ENCODE results near the gene RHBDF1. TPM values are rescaled to one million over a fixed set of nuclear protein-coding genes. Genes with fewer than 3 reads are reported as not detected.

Gene RHBDF1, protein sequence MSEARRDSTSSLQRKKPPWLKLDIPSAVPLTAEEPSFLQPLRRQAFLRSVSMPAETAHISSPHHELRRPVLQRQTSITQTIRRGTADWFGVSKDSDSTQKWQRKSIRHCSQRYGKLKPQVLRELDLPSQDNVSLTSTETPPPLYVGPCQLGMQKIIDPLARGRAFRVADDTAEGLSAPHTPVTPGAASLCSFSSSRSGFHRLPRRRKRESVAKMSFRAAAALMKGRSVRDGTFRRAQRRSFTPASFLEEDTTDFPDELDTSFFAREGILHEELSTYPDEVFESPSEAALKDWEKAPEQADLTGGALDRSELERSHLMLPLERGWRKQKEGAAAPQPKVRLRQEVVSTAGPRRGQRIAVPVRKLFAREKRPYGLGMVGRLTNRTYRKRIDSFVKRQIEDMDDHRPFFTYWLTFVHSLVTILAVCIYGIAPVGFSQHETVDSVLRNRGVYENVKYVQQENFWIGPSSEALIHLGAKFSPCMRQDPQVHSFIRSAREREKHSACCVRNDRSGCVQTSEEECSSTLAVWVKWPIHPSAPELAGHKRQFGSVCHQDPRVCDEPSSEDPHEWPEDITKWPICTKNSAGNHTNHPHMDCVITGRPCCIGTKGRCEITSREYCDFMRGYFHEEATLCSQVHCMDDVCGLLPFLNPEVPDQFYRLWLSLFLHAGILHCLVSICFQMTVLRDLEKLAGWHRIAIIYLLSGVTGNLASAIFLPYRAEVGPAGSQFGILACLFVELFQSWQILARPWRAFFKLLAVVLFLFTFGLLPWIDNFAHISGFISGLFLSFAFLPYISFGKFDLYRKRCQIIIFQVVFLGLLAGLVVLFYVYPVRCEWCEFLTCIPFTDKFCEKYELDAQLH
- 19.8 to 32.1 TPM (median 28.4 TPM) in 5 replicates for total RNA-seq (2022; extraction: Qiagen RNA extraction; ENCODE audit: low read depth)

DNA sequence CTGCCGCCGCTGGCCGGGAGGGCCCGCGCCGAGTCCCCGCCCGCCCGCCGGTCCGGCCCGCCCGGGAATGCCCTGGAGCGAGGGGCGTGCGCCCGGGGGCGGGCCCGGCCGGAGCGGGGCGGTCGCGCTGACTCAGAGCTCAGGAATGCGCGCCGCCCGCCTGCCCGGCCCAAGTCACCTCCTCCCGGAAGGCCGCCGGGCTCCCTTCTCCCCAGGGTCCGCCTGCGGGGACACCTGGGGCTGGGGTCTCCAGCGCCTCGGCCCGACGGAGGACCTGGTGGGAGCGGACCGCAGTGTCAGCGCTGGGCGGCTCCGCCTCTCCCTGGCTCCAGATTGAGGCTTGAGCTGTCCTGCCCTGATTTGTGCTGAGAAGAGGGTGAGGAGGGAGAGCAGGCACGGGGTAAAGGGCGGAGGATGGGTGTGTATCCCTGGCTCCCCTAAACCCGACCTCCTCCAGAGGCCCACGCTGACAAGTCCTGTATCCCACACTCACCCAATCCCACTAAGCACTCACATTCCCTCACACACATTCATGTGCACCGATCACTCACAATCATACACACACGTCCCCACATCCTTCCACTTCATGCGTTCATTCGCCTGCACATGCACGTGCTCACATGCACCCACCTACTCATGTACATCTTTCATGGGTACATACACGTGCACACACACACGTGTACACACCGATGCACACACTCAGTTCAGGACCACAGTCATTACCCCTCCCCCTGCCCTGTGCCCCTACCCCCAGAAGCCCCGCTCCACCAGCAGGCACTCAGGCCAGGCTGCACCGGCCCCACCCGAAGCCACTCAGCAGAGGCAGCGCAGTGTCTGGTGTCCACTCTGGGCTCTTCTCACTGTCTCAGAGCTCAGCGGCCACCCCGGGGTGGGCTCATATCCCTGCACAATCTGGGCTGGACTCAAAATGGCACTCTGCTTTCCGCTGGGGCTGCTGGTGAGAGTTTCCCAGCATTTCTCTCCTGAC is at the start of gene RHBDF1:
Gene RHBDF1, minus strand, starts transcription at position 71 of the 988 bp plus-strand sequence. CDS start 7,616 bp downstream, outside the sequence.

DNA sequence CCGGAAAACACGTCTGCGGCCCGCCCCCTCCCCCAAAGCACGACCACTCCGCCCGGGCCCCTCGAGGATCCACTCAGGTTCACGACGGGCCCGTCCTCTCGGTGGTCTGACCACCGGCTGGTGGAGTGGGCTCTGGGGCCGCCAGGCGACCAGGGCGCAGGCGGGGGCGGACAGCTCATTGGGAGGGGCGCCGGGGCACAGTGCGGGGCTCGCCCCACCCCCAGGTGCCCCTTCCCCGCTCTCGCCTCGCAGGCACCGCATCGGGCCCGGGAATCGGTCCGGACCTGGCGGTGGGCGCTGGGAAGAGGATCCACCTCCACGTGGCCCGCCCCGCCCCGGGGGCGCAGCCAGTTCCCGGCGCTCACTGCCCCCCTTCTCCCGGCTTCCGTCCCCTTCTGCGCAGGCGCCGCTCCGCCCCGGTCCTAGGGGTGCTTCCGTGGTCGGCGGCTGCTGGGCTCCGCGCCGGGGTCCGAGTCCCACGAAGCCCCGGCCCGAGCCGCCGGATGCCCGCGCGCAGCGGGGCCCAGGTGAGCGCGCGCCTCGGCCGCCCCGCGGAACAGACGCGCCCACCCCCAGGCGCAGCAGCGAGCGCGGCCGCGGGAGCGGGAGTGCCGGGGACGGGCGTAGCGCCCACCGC is 5.5 kb upstream of the RHBDF1 start, which contains the start of gene MPG:
Gene MPG, plus strand, starts transcription at position 419 of the 637 bp plus-strand sequence. Its CDS starts 85 bp downstream, at position 504.

DNA sequence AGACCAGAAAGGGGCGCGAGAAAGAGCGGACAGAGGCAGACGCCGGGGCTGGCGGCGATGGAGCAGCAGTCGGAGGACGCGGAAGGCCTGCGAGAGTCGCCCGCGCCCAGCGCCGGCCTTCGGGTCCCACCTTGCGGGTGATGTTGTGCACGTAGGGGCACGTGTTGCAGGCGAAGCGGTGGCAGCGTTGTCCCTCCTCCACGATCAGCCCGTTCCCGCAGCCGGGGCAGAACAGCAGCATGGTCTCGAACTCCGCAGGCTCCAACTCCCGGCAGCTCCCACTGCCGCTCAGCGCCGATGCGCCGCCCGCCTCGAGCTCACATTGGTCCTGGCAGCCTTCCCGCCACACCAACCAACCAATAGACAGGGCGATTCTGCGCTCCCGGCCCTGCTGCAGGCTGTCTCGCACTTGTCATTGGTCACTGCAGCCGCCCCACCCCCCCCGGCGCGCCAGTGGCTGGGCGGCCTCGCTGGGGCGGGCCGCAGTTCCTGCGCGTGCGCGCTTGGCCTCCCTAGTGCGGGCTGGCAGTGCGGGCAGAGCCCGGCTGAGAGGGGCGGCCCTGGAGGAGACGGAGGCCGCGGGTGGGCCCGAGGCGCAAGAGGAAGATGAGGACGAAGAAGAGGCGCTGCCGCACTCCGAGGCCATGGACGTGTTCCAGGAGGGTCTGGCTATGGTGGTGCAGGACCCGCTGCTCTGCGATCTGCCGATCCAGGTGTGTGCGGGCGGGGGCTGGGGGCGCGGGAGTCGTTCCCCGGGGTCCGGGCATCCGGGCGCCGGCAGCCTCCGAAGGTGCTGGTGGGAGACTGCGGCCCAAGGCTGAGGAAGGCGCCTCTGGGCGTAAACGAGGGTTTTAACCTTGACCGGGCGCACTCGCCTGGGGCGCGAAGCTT is 18.8 kb downstream of the RHBDF1 start, which contains the start of the genes POLR3K and SNRNP25:
Gene POLR3K, minus strand, starts transcription at position 263 of the 891 bp plus-strand sequence. Its CDS starts 22 bp downstream, at position 241.
Gene SNRNP25, plus strand, starts transcription at position 483 of the 891 bp plus-strand sequence. Its CDS starts 189 bp downstream, at position 672.

Other genes with a start within 250 kb of the RHBDF1 start
- 37.5 to 43.1 TPM (median 41.6 TPM) in 5 replicates for gene POLR3K, start 19.0 kb downstream of the RHBDF1 start, total RNA-seq (2022; extraction: Qiagen RNA extraction; ENCODE audit: low read depth)
- 59.6 to 78.0 TPM (median 75.6 TPM) in 5 replicates for gene SNRNP25, start 18.8 kb downstream of the RHBDF1 start, total RNA-seq (2022; extraction: Qiagen RNA extraction; ENCODE audit: low read depth)
- 54.2 to 80.9 TPM (median 71.8 TPM) in 5 replicates for gene MPG, start 5.6 kb upstream of the RHBDF1 start, total RNA-seq (2022; extraction: Qiagen RNA extraction; ENCODE audit: low read depth)
- 23.1 to 31.0 TPM (median 30.2 TPM) in 5 replicates for gene NPRL3, start 66.0 kb upstream of the RHBDF1 start, total RNA-seq (2022; extraction: Qiagen RNA extraction; ENCODE audit: low read depth)
- gene HBZ, start 80.0 kb upstream of the RHBDF1 start, total RNA-seq (2022; extraction: Qiagen RNA extraction; ENCODE audit: low read depth), result 0.13 TPM in 1 of 5 replicates, not detected in the others
- gene HBM, start 93.3 kb upstream of the RHBDF1 start, total RNA-seq (2022; extraction: Qiagen RNA extraction; ENCODE audit: low read depth), result not detected in 5 replicates
- gene HBA2, start 100.2 kb upstream of the RHBDF1 start, total RNA-seq (2022; extraction: Qiagen RNA extraction; ENCODE audit: low read depth), result 0.27 to 0.53 TPM (median 0.40 TPM) in 3 of 5 replicates, not detected in the others
- 0.91 to 1.6 TPM (median 1.3 TPM) in 5 replicates for gene HBA1, start 104.0 kb upstream of the RHBDF1 start, total RNA-seq (2022; extraction: Qiagen RNA extraction; ENCODE audit: low read depth)
- 4.6 to 8.4 TPM (median 7.2 TPM) in 5 replicates for gene HBQ1, start 107.8 kb upstream of the RHBDF1 start, total RNA-seq (2022; extraction: Qiagen RNA extraction; ENCODE audit: low read depth)
- gene LUC7L, start 156.8 kb upstream of the RHBDF1 start, total RNA-seq (2022; extraction: Qiagen RNA extraction; ENCODE audit: low read depth), result 46.2 to 59.0 TPM (median 55.7 TPM) in 5 replicates
- gene FAM234A, start 162.2 kb upstream of the RHBDF1 start, total RNA-seq (2022; extraction: Qiagen RNA extraction; ENCODE audit: low read depth), result 43.8 to 50.6 TPM (median 45.5 TPM) in 5 replicates
- 3.7 to 5.5 TPM (median 4.1 TPM) in 5 replicates for gene RGS11, start 203.3 kb upstream of the RHBDF1 start, total RNA-seq (2022; extraction: Qiagen RNA extraction; ENCODE audit: low read depth)
- 1.8 to 3.8 TPM (median 2.5 TPM) in 5 replicates for gene ARHGDIG, start 208.0 kb upstream of the RHBDF1 start, total RNA-seq (2022; extraction: Qiagen RNA extraction; ENCODE audit: low read depth)
- gene PDIA2, start 210.5 kb upstream of the RHBDF1 start, total RNA-seq (2022; extraction: Qiagen RNA extraction; ENCODE audit: low read depth), result 0.23 to 0.89 TPM (median 0.57 TPM) in 4 of 5 replicates, not detected in the other